Motor neuron (in vitro differentiated cells): ENCODE measurements around the gene MPDZ. TPM values are rescaled to one million over a fixed set of nuclear protein-coding genes. Genes with fewer than 3 reads are reported as not detected.

Source experiments
- ATAC-seq, 8 experiments: fragments of 200-7000 bp; cut with Tn5 transposase; replicated peaks in 6 of 8; 2 replicates each; pipeline ENCODE4 v1.8.0; 2021; ENCODE audit warnings: mild to moderate bottlenecking in 8 of 8, moderate library complexity in 8 of 8
- H3K27ac ChIP-seq, 2 donors: fragments of 250-450 bp; sonication (Bioruptor Pico); 2 replicates each; pipeline ENCODE4 v1.9.0; 2021; ENCODE audit warnings: antibody characterized with exemption in 2 of 2, mild to moderate bottlenecking in 2 of 2, moderate library complexity in 1 of 2
- H3K4me1 ChIP-seq, 2 donors: fragments of 250-450 bp; sonication (Bioruptor Pico); replicated peaks in 1 of 2; 2 replicates each; pipeline ENCODE4 v1.6.1; 2021; ENCODE audit warnings: antibody characterized with exemption in 2 of 2, mild to moderate bottlenecking in 2 of 2, moderate library complexity in 1 of 2
- H3K4me3 ChIP-seq, 5 donors: fragments of 250-450 bp; sonication (Bioruptor Pico); 2 replicates each; pipeline ENCODE4 v1.9.0; 2021; ENCODE audit warnings: antibody characterized with exemption in 5 of 5, mild to moderate bottlenecking in 5 of 5, moderate library complexity in 4 of 5
- WGBS, 10 experiments: fragments of 450-650 bp; shearing (Covaris generic); methylation state at CpG; one replicate each; pipeline ENCODE4 v1.0.0; 2022; 5-methylcytosine and 5-hydroxymethylcytosine counted together
- in situ Hi-C, 9 experiments: fragments of 400-800 bp; cut with MboI; loops; one replicate each; pipeline ENCODE4 v1.15.0; 2021; ENCODE audit warnings: low sequenced_read_pairs in 9 of 9, low pct_unique_long_range_greater_than_20kb in 2 of 9; ENCODE audit not compliant: unreplicated experiment in 9 of 9
- total RNA-seq, 8 experiments: library from RNA; unstranded; fragments of 300-600 nt; gene quantifications; 2 replicates each; pipeline versions ENCODE4 v1.2.3 to v1.2.4, GENCODE V29; 2022

Gene MPDZ
- total RNA-seq, 8 experiments from 2014 or later, result 19.5 to 81.8 (median 27.1) TPM

DNA sequence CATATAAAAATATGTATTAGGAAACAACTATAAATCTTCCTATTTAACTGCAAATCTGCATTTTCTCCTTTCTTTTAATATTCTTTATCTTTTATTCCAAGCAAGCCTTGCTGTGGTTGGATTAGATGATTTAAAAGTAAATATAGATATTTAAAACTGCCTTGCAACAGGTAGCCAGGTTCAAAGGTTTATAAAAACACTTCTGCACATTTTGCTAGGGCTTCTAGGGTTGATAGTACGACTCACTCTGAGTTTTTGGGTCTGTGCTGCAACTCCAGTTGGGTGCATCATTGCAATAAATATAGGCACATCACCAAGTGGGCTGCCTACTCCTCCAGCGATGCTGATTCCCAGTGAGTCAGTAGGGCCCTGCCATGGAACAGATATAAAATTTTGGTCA, 167.7 kb downstream of the MPDZ start:
- 50 to 100% (median 96%) methylated on average over 1 to 2 of the region's 2 CpGs; no CpG with 5 or more reads in 3 of the 10 experiments for WGBS, 10 experiments
- H3K4me1 ChIP-seq, result no peaks in the 10 kb centered on the region
- in situ Hi-C loops, result no loop called here
- no peak overlapping the region for H3K4me3 ChIP-seq
- no peak for ATAC-seq
- H3K27ac ChIP-seq, result no peak overlapping the region

DNA sequence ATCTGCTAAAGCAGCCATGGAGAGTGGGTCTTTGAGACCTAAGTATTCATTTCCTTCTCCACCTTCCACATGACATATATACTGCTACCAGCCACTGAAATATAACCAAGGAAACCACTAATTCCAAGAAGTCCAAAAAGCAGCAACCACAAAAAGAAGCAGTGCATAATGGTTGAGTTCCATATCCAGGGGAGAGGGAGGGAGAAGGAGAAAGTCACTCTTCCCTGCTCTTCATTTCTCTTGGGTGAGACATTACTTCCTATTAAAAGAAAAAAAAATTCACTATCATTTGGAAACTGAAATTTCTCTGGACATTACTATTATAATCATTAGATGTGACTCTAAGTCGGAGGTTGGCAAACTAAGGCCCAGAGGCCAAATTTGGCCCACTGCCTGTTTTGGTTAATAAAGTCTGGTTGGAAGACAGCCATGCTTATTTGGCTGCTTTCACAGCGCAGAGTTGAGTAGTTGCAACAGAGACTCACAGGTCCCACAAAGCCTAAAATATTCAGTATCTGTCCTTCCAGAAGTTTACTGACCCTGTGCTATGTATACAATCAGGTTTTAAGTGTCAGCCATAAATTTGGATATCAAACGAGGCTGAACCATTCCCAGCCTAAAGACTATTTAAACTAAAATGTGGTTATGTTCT, 168.6 kb downstream of the MPDZ start:
- in situ Hi-C loops, result no loop called here
- H3K27ac ChIP-seq, result no peak overlapping the region
- WGBS, 10 experiments, result 0 to 100% (median 31%) methylated on average over 1 to 3 of the region's 3 CpGs; no CpG with 5 or more reads in 2 of the 10 experiments
- no peaks in the 10 kb centered on the region for H3K4me1 ChIP-seq
- no peak overlapping the region for H3K4me3 ChIP-seq
- peak in 3 of 8 experiments; percentile 7 to 73 (median 44) for ATAC-seq

DNA sequence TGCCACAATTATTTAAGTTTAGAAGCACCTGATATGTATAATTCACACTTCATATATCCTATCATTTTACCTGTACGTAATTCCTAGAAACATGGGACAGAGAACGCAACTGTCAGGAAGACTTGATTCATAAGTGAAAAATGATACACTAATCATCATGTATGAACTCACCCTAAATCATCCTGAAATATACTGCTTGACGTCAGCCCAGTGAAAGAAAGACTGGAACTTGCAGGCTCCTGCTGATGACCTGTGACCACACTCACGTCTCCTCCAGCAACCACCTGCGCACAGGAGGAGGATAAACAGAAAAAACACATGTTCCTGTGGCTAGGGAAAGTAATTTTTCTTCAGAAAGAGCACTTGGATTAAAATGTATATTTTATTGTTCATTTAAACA, 169.7 kb downstream of the MPDZ start:
- 24 to 97% (median 72%) methylated on average over 2 to 5 of the region's 5 CpGs; no CpG with 5 or more reads in 3 of the 10 experiments for WGBS, 10 experiments

DNA sequence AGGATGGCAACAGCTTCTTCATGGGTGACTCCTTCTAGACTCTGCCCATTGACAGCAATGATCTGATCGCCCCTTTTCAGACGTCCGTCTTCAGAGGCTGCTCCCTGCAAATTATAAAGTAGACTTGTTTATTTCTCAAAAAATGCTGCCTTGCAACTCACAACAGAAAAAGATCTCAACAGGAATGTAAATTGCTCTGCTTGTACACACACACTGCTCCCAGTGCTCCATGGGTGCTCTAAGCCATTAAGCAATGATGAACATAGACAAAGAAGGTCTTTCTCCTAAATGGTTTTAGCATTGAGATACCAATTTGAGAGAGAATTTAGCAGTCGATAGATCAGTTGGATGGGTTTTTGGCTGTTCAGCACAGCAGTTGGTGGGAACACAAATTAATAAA, 172.5 kb downstream of the MPDZ start:
- peaks cover 0 to 6% of the 10 kb centered on the region in 2 donors for H3K4me1 ChIP-seq
- ATAC-seq, result no peak
- no peak overlapping the region for H3K27ac ChIP-seq
- 57 to 97% (median 92%) methylated on average over 1 to 4 of the region's 4 CpGs; no CpG with 5 or more reads in 2 of the 10 experiments for WGBS, 10 experiments
- H3K4me3 ChIP-seq, result no peak overlapping the region
- in situ Hi-C loops, result no loop called here

More for the DNA sequence above, 169.7 kb downstream of the MPDZ start:
- Histone ChIP-seq H3K27ac (no peak overlapping the region), H3K4me1 (no peaks in the 10 kb centered on the region), H3K4me3 (no peak overlapping the region)
- ATAC-seq, result no peak
- in situ Hi-C loops, result no loop called here

DNA sequence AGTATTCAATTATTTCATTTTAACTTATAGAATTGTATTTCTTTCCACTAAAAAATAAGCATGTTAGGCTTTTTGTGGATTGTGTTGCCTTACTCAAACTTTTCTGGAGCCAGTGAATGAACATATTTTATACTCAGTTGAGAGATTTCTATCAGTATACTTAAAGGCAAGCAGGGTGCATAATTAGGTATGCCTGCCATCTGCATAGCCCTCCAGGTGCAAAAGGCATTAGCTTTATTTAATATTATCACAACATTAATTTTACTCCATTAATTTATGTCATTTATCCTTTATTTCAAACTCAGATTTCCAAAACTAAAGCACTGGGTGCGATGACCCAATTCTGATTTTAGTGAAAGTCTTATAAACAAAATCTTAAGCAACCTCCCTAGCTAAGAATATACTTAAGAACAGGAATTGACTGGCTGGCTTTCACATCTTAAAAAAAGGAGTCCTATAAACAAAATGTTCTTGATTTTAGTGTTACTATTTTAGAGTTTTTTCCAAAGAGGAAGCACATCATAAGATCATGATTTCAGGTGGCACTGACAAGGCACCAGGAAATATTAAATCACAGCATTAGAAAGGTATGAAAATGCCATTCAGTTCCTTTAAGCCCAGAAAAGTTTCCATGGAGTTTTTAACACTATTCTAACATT, 178.4 kb downstream of the MPDZ start:
- no peak for ATAC-seq
- 20 to 100% (median 83%) methylated on average over 1 of the region's 1 CpG; no CpG with 5 or more reads in 3 of the 10 experiments for WGBS, 10 experiments
- no peak overlapping the region for H3K27ac ChIP-seq

DNA sequence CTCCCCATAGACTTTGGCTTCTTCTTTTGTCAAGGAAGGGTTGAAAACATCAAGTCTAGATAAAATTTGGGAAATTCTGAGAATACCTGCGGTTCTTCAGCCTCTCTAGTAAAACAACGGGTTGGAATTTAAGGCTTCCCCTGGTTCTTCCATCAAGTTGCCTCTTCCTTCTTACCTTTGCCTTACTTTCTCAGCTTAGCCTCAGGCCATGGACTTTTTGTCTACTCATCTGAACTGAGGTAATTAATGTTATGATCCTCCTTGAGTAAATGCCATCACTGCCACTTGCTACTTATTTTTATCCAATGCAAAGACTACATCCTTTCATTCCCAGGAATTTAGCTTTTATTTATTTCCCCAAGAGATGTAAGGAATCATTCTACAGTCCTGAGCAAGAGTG, 184.4 kb downstream of the MPDZ start:
- ATAC-seq, result no peak
- Histone ChIP-seq H3K4me1 (no peaks in the 10 kb centered on the region), H3K27ac (no peak overlapping the region), H3K4me3 (no peak overlapping the region)
- 83 to 100% (median 97%) methylated on average over 2 of the region's 2 CpGs; no CpG with 5 or more reads in 4 of the 10 experiments for WGBS, 10 experiments
- in situ Hi-C loops, result loop anchor here in 3 of 9 experiments (25.0 kb wide), 2 partner anchors 158 to 383 kb away; no protein-coding TSS in a partner anchor

More for the DNA sequence above, 178.4 kb downstream of the MPDZ start:
- Histone ChIP-seq H3K4me3 (no peak overlapping the region), H3K4me1 (peaks cover 0 to 6% of the 10 kb centered on the region in 2 donors)
- in situ Hi-C loops, result no loop called here

DNA sequence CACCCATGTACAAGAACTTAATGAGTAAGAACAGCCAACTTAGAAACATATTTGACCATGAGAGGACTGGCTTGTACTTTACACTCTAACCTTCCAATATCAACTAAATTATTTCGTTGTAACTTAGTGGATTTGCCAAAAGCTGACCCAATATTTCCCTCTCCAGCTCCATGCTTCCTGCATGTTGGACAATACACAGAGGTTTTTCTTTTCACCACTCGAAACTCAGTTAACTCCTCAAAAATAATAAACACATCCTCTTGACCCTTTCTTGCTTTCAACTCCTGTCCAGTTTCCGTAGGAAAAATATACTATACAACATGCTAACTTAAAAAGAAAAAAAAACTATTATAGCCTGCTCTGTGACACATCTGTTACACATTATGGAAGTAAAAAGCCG, 188.9 kb downstream of the MPDZ start:
- H3K27ac ChIP-seq, result no peak overlapping the region
- H3K4me1 ChIP-seq, result no peaks in the 10 kb centered on the region
- no peak for ATAC-seq
- WGBS, 10 experiments, result 20 to 90% (median 75%) methylated on average over 1 to 4 of the region's 4 CpGs; no CpG with 5 or more reads in 1 of the 10 experiments
- in situ Hi-C loops, result loop anchor here in 3 of 9 experiments (25.0 kb wide), 2 partner anchors 153 to 378 kb away; no protein-coding TSS in a partner anchor
- no peak overlapping the region for H3K4me3 ChIP-seq

DNA sequence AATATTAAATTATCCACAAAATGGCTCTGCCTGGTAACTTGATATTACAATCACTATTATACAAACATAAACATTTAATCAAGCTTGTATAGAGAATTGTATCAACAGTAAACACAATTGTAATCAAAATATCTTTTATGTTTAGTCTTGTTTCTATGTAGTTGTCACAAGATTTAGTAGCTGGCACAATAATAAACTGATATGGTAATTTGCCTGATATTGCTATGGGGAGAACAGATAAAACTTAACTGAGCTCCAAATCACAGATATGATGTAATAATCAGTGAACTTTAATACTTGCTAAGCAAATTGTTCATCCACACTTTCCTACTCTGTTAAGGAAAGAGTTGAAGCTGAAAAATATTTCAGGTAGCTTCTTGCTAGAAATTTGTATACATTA, 189.8 kb downstream of the MPDZ start:
- ATAC-seq, result no peak
- no peak overlapping the region for H3K27ac ChIP-seq
- no peak overlapping the region for H3K4me3 ChIP-seq
- in situ Hi-C loops, result loop anchor here in 4 of 9 experiments (10.0 to 25.0 kb wide), 3 partner anchors 152 to 377 kb away; no protein-coding TSS in a partner anchor
- no peaks in the 10 kb centered on the region for H3K4me1 ChIP-seq

DNA sequence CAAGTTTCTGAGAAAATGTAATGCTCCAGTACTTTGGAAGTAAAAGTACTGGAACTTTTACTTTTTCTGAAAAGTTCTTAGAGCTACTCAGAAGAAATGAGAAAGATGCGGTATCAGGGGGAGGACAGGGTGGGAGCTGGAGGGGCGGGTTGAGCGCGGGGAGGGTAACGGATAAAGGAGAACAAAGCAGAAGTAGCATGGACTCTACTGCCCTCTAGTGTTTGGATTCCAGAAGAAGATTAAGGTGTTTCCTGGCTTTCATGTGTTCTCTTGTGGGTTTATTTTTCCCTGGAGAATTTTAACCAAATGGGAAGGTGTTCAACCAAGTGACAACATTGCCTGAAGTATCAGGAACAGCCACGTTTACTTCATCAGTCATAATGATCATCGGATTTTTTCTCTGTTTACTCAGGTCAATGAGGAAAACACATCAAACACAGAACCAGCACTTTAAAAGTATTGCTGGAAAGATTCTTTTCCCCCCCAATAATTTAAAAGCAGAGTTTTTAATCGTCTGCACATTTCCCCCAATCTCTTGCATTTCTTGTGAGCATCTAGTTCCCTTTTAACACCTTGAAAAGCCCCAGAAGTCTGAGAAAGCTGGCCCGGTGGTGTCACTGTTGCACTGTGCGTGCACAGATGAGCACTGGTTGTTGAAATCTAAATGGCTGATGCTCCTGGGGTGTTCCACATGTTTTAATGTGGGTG, 190.6 kb downstream of the MPDZ start:
- Histone ChIP-seq H3K4me1 (no peaks in the 10 kb centered on the region), H3K4me3 (no peak overlapping the region), H3K27ac (no peak overlapping the region)
- in situ Hi-C loops, result loop anchor here in 4 of 9 experiments (10.0 to 25.0 kb wide), 3 partner anchors 152 to 377 kb away; no protein-coding TSS in a partner anchor
- WGBS, 10 experiments, result 4 to 61% (median 24%) methylated on average over 2 to 9 of the region's 10 CpGs
- ATAC-seq, result peak; percentile 50 to 93 (median 82)

DNA sequence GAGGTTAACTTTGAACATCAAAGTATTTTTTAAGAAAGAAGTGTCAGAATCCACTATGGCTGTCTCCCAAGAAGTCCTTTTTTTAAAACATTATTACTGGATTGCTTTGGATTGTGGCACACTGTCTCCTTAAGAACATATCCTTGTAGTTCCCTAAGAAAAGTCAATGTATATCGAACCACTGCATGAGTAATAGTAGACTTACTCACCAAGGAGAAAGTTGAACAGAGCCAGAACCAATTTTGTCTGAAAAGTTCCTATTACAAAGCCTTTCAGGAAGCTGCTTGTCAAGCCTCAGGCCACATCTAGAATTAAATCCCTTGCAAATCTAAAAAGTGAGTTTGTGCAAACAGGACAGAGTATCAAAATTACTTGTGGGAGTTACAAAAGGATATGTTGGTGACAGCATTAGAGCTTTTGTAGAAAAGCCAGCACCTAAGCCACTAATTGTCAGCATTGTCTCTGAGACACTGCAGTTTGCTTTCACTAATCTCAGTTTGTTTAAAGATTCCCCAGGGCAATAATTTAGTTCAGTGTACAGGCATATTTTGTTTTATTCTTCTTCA, 195.4 kb downstream of the MPDZ start:
- Histone ChIP-seq H3K4me3 (no peak overlapping the region), H3K27ac (no peak overlapping the region), H3K4me1 (no peaks in the 10 kb centered on the region)
- WGBS, 10 experiments, result 0 to 75% (median 15%) methylated on average over 1 of the region's 1 CpG; no CpG with 5 or more reads in 5 of the 10 experiments
- in situ Hi-C loops, result loop anchor here in 4 of 9 experiments (10.0 to 25.0 kb wide), 3 partner anchors 147 to 372 kb away; no protein-coding TSS in a partner anchor
- ATAC-seq, result no peak

DNA sequence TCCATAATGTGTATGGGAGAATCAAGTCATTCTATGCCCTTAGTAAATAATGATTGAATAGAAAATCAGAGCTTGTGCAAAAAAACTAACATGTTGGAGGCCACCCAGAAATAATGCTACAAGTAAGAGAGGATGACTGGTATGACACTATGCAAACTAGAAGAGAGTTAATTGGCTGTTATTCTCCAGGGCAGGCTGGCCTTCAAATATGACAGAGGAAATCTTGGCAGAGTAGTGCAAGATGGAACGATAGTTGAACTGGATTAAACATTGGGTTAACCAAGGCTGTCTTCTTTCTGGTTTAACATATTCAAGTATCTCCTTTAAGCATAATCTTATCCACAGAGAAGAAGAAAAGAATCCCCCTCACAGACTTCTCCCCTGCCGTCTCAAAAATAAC, 196.1 kb downstream of the MPDZ start:
- in situ Hi-C loops, result loop anchor here in 4 of 9 experiments (10.0 to 25.0 kb wide), 3 partner anchors 146 to 371 kb away; no protein-coding TSS in a partner anchor
- Histone ChIP-seq H3K4me3 (no peak overlapping the region), H3K4me1 (no peaks in the 10 kb centered on the region), H3K27ac (no peak overlapping the region)
- no peak for ATAC-seq
- 75 to 100% (median 92%) methylated on average over 1 to 2 of the region's 2 CpGs; no CpG with 5 or more reads in 1 of the 10 experiments for WGBS, 10 experiments

DNA sequence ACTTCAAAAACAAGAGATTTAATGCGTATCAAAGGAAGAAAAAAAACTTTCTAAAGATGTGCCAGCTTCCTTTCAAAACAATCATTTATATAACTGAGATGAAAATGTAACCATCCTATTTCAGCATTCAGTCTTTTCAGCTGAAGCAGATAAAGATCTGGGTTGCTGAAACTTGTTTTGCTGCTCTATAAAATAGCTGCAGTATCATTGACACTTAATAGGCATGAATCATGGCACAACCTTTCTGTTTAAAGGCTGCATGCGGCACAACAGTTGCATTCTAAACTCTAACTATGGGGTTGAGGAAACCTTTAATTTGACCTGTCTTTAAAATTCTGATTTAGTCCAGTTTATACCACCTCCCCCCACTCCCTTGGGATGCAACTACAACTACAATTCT, 196.7 kb downstream of the MPDZ start:
- in situ Hi-C loops, result loop anchor here in 4 of 9 experiments (10.0 to 25.0 kb wide), 3 partner anchors 145 to 370 kb away; no protein-coding TSS in a partner anchor
- ATAC-seq, result no peak
- 65 to 100% (median 96%) methylated on average over 1 to 2 of the region's 2 CpGs for WGBS, 10 experiments

More for the DNA sequence above, 196.7 kb downstream of the MPDZ start:
- H3K27ac ChIP-seq, result no peak overlapping the region
- H3K4me1 ChIP-seq, result no peaks in the 10 kb centered on the region
- no peak overlapping the region for H3K4me3 ChIP-seq
